K562 (cell line): ENCODE data around the gene ARL3. TPM values are rescaled to one million over a fixed set of nuclear protein-coding genes. Genes with fewer than 3 reads are reported as not detected.
A peak's percentile ranks its signal among the peaks of the same experiment; 100 is the strongest.

Experiments used
- ELF4 ChIP-seq: fragments of 450-650 bp; formaldehyde crosslinking; IDR thresholded peaks from 2 replicates; pipeline ENCODE4 v1.4.0; 2022; ENCODE audit warnings: missing genetic modification characterization
- FUS ChIP-seq: fragments of 200-400 bp; formaldehyde crosslinking; optimal IDR thresholded peaks from 2 replicates; pipeline ENCODE3; 2017; ENCODE audit warnings: low read depth, low read length
- JUN ChIP-seq, 2 experiments: sonication (generic) in 1 of 2; formaldehyde crosslinking in 1 of 2; IDR thresholded peaks; 2 replicates each; pipeline versions ENCODE4 v1.6.1 to v1.8.0; 2012 to 2022; ENCODE audit warnings: borderline replicate concordance in 2 of 2, mild to moderate bottlenecking in 2 of 2, improper control_type of control experiment in 1 of 2, low read depth in 1 of 2, low read length in 1 of 2, missing genetic modification reagents in 1 of 2
- KLF10 ChIP-seq: fragments of 250-450 bp; sonication (Bioruptor Pico); IDR thresholded peaks from 2 replicates; pipeline ENCODE4 v1.6.1; 2021; ENCODE audit warnings: matching md5 sums
- MED1 ChIP-seq: sonication (generic); formaldehyde crosslinking; IDR thresholded peaks from 2 replicates; pipeline ENCODE4 v1.8.1; 2023; ENCODE audit warnings: missing genetic modification reagents, borderline replicate concordance
- NRF1 ChIP-seq, 2 experiments: fragments of 450-650 bp; IDR thresholded peaks in 1 of 2; conservative IDR thresholded peaks in 1 of 2; 2 replicates each; pipeline ENCODE4 v1.6.1; 2014; ENCODE audit warnings: mild to moderate bottlenecking in 2 of 2
- STAG1 ChIP-seq: sonication (generic); formaldehyde crosslinking; IDR thresholded peaks from 2 replicates; pipeline ENCODE4 v1.5.0; 2020; ENCODE audit warnings: missing genetic modification reagents, borderline replicate concordance
- YY1 ChIP-seq, 3 experiments: IDR thresholded peaks; 2 replicates each; pipeline ENCODE4 v1.6.1; 2011; ENCODE audit warnings: low read length in 2 of 3, mild to moderate bottlenecking in 2 of 3, moderate library complexity in 2 of 3, borderline replicate concordance in 1 of 3, control low read depth in 1 of 3, low read depth in 1 of 3; ENCODE audit not compliant: insufficient read depth in 3 of 3, insufficient replicate concordance in 2 of 3, control insufficient read depth in 1 of 3, insufficient read length in 1 of 3; ENCODE audit errors: extremely low read depth in 1 of 3
- ZBTB7A ChIP-seq: IDR thresholded peaks from 2 replicates; pipeline ENCODE4 v1.6.1; 2011; ENCODE audit warnings: low read depth, mild to moderate bottlenecking, low read length, moderate library complexity, borderline replicate concordance; ENCODE audit not compliant: control insufficient read depth
- polyA plus RNA-seq, 8 experiments: library from polyadenylated mRNA; depleted of rRNA in 4 of 8; stranded (reverse) in 5 of 8; unstranded in 3 of 8; fragments of >200 nt; fragmentation: Nextera tagmentation in 2 of 8; fragmentation: Illumina TruSeq in 1 of 8; extraction: Ambion mirVana in 2 of 8; extraction: Trizol in 1 of 8; gene quantifications; 2 replicates each; pipeline versions ENCODE4 v1.2.1 to v1.2.3, GENCODE V29; 2011 to 2014; ENCODE audit warnings: inconsistent platforms in 1 of 8, missing spikeins in 1 of 8
- total RNA-seq, 7 experiments: library from RNA; depleted of rRNA in 6 of 7; stranded (reverse); fragments of >200 nt in 6 of 7; fragmentation: Illumina TruSeq in 2 of 7; extraction: Trizol in 2 of 7; gene quantifications; 2 replicates each; pipeline versions ENCODE4 v1.2.1 to v1.2.3, GENCODE V29; 2011 to 2021; ENCODE audit warnings: low replicate concordance in 1 of 7
- TF ChIP-seq, protein P1 (sequence below): fragments of 450-650 bp; formaldehyde crosslinking; IDR thresholded peaks from 2 replicates; pipeline ENCODE4 v1.4.0; 2022; ENCODE audit warnings: missing genetic modification characterization
- TF ChIP-seq, protein P2 (sequence below), 2 experiments: IDR thresholded peaks; 2 replicates each; pipeline ENCODE4 v1.6.1; 2011; ENCODE audit warnings: borderline replicate concordance in 1 of 2, control low read depth in 1 of 2, low read depth in 1 of 2, low read length in 1 of 2, mild to moderate bottlenecking in 1 of 2, mixed read lengths in 1 of 2, moderate library complexity in 1 of 2; ENCODE audit not compliant: insufficient read depth in 1 of 2, insufficient read length in 1 of 2, poor library complexity in 1 of 2, severe bottlenecking in 1 of 2; ENCODE audit errors: extremely low read depth in 1 of 2
- TF ChIP-seq, protein P3 (sequence below), 2 experiments: IDR thresholded peaks in 1 of 2; conservative IDR thresholded peaks in 1 of 2; 2 replicates each; pipeline ENCODE4 v1.6.1; 2016; ENCODE audit warnings: low read depth in 2 of 2, mild to moderate bottlenecking in 1 of 2, missing compliant biosample characterization in 1 of 2, missing genetic modification characterization in 1 of 2, moderate library complexity in 1 of 2
- TF ChIP-seq, protein P4 (sequence below): fragments of 450-650 bp; IDR thresholded peaks from 2 replicates; pipeline ENCODE4 v1.6.1; 2018; ENCODE audit not compliant: partially characterized antibody

The ARL3 gene
- total and polyA plus RNA-seq, 9 of the 15 experiments (the other 6 are each of a cell fraction or from before 2014, with no cell fraction given), result 2.9 to 8.9 (median 4.8) TPM

DNA sequence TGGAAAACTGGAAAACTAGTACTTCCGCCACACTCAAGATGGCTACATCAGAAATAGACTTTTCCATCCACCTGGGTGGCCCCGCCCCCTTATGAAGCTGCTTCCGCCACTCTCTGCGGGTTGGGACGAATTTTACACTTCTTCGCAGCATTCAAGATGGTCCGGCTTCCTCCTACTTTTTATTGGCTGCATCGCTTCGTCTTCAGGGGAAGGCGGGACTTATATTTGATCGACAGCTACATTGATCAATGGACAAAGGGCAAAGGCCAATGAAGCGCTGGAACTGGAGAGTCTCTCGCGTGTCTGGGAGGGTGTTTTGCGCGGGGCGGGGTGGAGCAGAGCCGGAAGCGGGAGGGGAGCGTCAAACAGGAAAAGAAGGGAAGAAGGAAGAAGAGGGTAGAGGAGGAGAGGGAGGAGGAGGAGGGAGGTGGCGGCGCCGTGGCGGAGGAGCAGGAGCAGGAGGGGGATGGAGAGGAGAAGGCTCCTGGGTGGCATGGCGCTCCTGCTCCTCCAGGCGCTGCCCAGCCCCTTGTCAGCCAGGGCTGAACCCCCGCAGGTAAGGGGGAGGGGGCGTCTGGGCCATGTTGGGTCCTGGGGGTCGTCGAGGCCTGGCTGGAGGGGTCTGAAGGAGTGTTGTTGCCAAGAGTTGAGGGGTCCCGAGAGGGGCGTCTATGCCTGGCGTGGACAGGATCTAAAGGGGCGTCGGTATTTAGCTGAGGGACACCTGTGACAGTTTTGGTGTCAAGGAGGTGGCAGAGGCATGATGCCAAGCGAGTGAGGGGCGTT, 29.6 kb upstream of the ARL3 start, which contains the start of gene WBP1L (continued):
- TF ChIP-seq, protein P1, sequence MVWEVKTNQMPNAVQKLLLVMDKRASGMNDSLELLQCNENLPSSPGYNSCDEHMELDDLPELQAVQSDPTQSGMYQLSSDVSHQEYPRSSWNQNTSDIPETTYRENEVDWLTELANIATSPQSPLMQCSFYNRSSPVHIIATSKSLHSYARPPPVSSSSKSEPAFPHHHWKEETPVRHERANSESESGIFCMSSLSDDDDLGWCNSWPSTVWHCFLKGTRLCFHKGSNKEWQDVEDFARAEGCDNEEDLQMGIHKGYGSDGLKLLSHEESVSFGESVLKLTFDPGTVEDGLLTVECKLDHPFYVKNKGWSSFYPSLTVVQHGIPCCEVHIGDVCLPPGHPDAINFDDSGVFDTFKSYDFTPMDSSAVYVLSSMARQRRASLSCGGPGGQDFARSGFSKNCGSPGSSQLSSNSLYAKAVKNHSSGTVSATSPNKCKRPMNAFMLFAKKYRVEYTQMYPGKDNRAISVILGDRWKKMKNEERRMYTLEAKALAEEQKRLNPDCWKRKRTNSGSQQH, result peak; percentile 72
- TF ChIP-seq KLF10 (CRISPR knock-in tag) (no peak), ZBTB7A (peak; percentile 27; the same call in 1 of the 2 replicates), JUN (IDR thresholded peaks at IDR 0.05; ENCODE audit: borderline replicate concordance, low read depth, low read length) (0 out of 2 replicates have a peak, but pooled peaks have one; percentile 32), JUN (CRISPR knock-in tag; IDR thresholded peaks at IDR 0.05; ENCODE audit: borderline replicate concordance) (no peak), STAG1 (CRISPR knock-in tag) (no peak), ELF4 (CRISPR knock-in tag) (peak; percentile 36; the same call in 1 of the 2 replicates), NRF1 (conservative IDR thresholded peaks at IDR 0.05 in 1 of 2, IDR thresholded peaks at IDR 0.05 in 1 of 2) (peak; percentile 79 to 80), MED1 (CRISPR knock-in tag) (no peak), YY1 (IDR thresholded peaks at IDR 0.05; ENCODE audit: borderline replicate concordance in 1 of 3, control insufficient read depth in 1 of 3, extremely low read depth in 1 of 3, insufficient read depth in 3 of 3, insufficient read length in 1 of 3, insufficient replicate concordance in 2 of 3, low read depth in 1 of 3, low read length in 2 of 3) (peak; percentile 83 to 98 (median 97)), FUS (no peak)
- TF ChIP-seq, protein P2, sequence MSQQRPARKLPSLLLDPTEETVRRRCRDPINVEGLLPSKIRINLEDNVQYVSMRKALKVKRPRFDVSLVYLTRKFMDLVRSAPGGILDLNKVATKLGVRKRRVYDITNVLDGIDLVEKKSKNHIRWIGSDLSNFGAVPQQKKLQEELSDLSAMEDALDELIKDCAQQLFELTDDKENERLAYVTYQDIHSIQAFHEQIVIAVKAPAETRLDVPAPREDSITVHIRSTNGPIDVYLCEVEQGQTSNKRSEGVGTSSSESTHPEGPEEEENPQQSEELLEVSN (IDR thresholded peaks at IDR 0.05; ENCODE audit: borderline replicate concordance in 1 of 2, extremely low read depth in 1 of 2, insufficient read depth in 1 of 2, insufficient read length in 1 of 2, low read depth in 1 of 2, low read length in 1 of 2, poor library complexity in 1 of 2, severe bottlenecking in 1 of 2), result peak in 1 of 2 experiments; percentile 44
- TF ChIP-seq, protein P3, sequence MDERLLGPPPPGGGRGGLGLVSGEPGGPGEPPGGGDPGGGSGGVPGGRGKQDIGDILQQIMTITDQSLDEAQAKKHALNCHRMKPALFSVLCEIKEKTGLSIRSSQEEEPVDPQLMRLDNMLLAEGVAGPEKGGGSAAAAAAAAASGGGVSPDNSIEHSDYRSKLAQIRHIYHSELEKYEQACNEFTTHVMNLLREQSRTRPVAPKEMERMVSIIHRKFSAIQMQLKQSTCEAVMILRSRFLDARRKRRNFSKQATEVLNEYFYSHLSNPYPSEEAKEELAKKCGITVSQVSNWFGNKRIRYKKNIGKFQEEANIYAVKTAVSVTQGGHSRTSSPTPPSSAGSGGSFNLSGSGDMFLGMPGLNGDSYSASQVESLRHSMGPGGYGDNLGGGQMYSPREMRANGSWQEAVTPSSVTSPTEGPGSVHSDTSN (CRISPR knock-in tag; IDR thresholded peaks at IDR 0.05; ENCODE audit: low read depth), result peak; percentile 77
- TF ChIP-seq, protein P3 (tag; conservative IDR thresholded peaks at IDR 0.05; ENCODE audit: low read depth), result peak; percentile 98
- TF ChIP-seq, protein P4, sequence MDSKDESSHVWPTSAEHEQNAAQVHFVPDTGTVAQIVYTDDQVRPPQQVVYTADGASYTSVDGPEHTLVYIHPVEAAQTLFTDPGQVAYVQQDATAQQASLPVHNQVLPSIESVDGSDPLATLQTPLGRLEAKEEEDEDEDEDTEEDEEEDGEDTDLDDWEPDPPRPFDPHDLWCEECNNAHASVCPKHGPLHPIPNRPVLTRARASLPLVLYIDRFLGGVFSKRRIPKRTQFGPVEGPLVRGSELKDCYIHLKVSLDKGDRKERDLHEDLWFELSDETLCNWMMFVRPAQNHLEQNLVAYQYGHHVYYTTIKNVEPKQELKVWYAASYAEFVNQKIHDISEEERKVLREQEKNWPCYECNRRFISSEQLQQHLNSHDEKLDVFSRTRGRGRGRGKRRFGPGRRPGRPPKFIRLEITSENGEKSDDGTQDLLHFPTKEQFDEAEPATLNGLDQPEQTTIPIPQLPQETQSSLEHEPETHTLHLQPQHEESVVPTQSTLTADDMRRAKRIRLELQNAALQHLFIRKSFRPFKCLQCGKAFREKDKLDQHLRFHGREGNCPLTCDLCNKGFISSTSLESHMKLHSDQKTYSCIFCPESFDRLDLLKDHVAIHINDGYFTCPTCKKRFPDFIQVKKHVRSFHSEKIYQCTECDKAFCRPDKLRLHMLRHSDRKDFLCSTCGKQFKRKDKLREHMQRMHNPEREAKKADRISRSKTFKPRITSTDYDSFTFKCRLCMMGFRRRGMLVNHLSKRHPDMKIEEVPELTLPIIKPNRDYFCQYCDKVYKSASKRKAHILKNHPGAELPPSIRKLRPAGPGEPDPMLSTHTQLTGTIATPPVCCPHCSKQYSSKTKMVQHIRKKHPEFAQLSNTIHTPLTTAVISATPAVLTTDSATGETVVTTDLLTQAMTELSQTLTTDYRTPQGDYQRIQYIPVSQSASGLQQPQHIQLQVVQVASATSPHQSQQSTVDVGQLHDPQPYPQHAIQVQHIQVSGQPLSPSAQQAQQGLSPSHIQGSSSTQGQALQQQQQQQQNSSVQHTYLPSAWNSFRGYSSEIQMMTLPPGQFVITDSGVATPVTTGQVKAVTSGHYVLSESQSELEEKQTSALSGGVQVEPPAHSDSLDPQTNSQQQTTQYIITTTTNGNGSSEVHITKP, result peak; percentile 10
